ENCODE data around the gene CD1E. TPM values are rescaled to one million over a fixed set of nuclear protein-coding genes. Genes with fewer than 3 reads are reported as not detected.

Gene CD1E
- polyA plus RNA-seq, 1 of the 3 experiments (the other 2 are of a cell fraction): not detected

DNA sequence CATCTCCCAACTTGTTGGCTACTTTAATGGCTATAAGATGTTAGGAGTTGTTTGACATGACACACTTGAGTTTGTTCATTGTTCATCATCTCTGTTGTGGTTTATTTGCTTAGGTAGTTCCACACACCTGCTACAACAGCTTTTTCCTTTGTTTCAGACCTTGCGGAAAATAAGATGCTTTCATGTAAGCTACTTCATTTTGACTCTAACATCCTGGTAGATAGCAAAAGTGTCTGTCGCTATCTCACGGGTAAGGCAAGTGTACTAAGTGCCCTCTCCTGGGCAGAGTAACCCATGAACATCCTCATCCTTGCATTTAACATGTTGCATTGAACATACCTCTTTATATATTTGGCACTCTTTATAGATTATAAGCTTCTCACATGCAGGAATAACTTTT, 47.2 kb downstream of the CD1E start:
- TF ChIP-seq YY1 (IDR thresholded peaks at IDR 0.05; ENCODE audit: low read depth) (no peak), MXI1 (IDR thresholded peaks at IDR 0.05; ENCODE audit: low read depth, low read length) (no peak), EZH2phosphoT487 (IDR thresholded peaks at IDR 0.05; ENCODE audit: borderline replicate concordance, low read depth) (no peak), JUND (IDR thresholded peaks at IDR 0.05) (no peak), NFIC (IDR thresholded peaks at IDR 0.05; ENCODE audit: borderline replicate concordance) (no peak), CHD2 (IDR thresholded peaks at IDR 0.05; ENCODE audit: low read length, partially characterized antibody) (no peak), SMC3 (IDR thresholded peaks at IDR 0.05; ENCODE audit: low read depth, low read length) (no peak)
- TF ChIP-seq, protein P1, sequence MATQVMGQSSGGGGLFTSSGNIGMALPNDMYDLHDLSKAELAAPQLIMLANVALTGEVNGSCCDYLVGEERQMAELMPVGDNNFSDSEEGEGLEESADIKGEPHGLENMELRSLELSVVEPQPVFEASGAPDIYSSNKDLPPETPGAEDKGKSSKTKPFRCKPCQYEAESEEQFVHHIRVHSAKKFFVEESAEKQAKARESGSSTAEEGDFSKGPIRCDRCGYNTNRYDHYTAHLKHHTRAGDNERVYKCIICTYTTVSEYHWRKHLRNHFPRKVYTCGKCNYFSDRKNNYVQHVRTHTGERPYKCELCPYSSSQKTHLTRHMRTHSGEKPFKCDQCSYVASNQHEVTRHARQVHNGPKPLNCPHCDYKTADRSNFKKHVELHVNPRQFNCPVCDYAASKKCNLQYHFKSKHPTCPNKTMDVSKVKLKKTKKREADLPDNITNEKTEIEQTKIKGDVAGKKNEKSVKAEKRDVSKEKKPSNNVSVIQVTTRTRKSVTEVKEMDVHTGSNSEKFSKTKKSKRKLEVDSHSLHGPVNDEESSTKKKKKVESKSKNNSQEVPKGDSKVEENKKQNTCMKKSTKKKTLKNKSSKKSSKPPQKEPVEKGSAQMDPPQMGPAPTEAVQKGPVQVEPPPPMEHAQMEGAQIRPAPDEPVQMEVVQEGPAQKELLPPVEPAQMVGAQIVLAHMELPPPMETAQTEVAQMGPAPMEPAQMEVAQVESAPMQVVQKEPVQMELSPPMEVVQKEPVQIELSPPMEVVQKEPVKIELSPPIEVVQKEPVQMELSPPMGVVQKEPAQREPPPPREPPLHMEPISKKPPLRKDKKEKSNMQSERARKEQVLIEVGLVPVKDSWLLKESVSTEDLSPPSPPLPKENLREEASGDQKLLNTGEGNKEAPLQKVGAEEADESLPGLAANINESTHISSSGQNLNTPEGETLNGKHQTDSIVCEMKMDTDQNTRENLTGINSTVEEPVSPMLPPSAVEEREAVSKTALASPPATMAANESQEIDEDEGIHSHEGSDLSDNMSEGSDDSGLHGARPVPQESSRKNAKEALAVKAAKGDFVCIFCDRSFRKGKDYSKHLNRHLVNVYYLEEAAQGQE (IDR thresholded peaks at IDR 0.05; ENCODE audit: low read depth, low read length): no peak
- TF ChIP-seq, protein P2, sequence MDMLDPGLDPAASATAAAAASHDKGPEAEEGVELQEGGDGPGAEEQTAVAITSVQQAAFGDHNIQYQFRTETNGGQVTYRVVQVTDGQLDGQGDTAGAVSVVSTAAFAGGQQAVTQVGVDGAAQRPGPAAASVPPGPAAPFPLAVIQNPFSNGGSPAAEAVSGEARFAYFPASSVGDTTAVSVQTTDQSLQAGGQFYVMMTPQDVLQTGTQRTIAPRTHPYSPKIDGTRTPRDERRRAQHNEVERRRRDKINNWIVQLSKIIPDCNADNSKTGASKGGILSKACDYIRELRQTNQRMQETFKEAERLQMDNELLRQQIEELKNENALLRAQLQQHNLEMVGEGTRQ (IDR thresholded peaks at IDR 0.05; ENCODE audit: borderline replicate concordance, low read depth, low read length): no peak
- Histone ChIP-seq H2AFZ (ENCODE audit: low read depth) (0 out of 2 replicates have a peak overlapping the region, but pooled peaks have one; percentile 22), H3K27ac (ENCODE audit: low read depth in 2 of 2, low read length in 1 of 2) (no peak overlapping the region), H3K79me2 (ENCODE audit: insufficient read depth) (no peaks in the 10 kb centered on the region), H3F3A (replicated peaks; ENCODE audit: insufficient read depth) (no peaks in the 10 kb centered on the region), H3K4me3 (ENCODE audit: low read depth in 2 of 2, low read length in 1 of 2) (no peak overlapping the region), H4K20me1 (ENCODE audit: insufficient read depth) (no peaks in the 10 kb centered on the region), H3K27me3 (ENCODE audit: insufficient read depth) (no peaks in the 10 kb centered on the region), H3K4me1 (ENCODE audit: control insufficient read depth in 1 of 2, insufficient read depth in 2 of 2, low read depth in 1 of 2, low read length in 1 of 2) (no peaks in the 10 kb centered on the region), H3K4me2 (no peak overlapping the region), H3K9ac (no peak overlapping the region), H3K9me3 (no peaks in the 10 kb centered on the region), H3K9me2 (no peaks in the 10 kb centered on the region), H3K36me3 (replicated peaks in 1 of 2; ENCODE audit: control insufficient read depth in 1 of 2, insufficient read depth in 2 of 2, low read length in 1 of 2) (no peaks in the 10 kb centered on the region)
- 4% methylated on average over 3 of the region's 3 CpGs for whole genome bisulfite sequencing (ENCODE audit: low lambda C conversion rate)
- POLR2A ChIA-PET: no interaction called here
- no peak for DNase-seq
- CTCF ChIA-PET: no interaction called here

DNA sequence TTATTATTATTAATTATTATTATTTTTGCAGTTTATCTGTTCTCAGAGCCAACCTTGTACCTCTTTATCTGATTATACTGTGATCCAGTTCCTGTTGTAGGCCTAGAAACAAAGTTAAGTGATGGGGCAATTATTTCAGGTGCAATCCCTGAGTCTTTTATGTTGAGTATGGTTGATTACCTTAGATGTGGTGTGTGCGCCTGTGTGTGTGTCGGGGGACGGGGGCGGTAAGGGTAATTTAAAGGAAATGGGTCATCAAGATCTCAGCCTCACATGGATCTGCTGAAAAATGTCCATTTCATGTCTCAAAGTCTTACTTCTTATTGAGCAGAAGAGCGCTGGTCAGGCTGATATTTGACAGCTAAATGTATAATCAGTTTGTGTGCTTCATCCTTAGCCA, 53.4 kb downstream of the CD1E start:
- 7% methylated on average over 5 of the region's 5 CpGs for WGBS (ENCODE audit: low lambda C conversion rate)
- no peak overlapping the region for H3K4me3 ChIP-seq (ENCODE audit: low read depth in 2 of 2, low read length in 1 of 2)
- H3K27ac ChIP-seq (ENCODE audit: low read depth in 2 of 2, low read length in 1 of 2): no peak overlapping the region
- H3K9me3 ChIP-seq: no peaks in the 10 kb centered on the region
- ChIA-PET POLR2A (no interaction called here), CTCF (no interaction called here)
- H3K79me2 ChIP-seq (ENCODE audit: insufficient read depth): no peaks in the 10 kb centered on the region
- no peak overlapping the region for H2AFZ ChIP-seq (ENCODE audit: low read depth)
- TF ChIP-seq MEF2A (IDR thresholded peaks at IDR 0.05; ENCODE audit: borderline replicate concordance, low read depth) (no peak), RFX5 (IDR thresholded peaks at IDR 0.05; ENCODE audit: low read length) (no peak), ELF1 (IDR thresholded peaks at IDR 0.05) (no peak), POLR2AphosphoS5 (IDR thresholded peaks at IDR 0.05; ENCODE audit: low read depth, low read length) (no peak), FOSL2 (IDR thresholded peaks at IDR 0.05; ENCODE audit: borderline replicate concordance, low read depth) (no peak), EZH2phosphoT487 (IDR thresholded peaks at IDR 0.05; ENCODE audit: borderline replicate concordance, low read depth) (no peak), TAF1 (IDR thresholded peaks at IDR 0.05; ENCODE audit: borderline replicate concordance, low read depth, low read length) (no peak), FOXJ3 (CRISPR knock-in tag; IDR thresholded peaks at IDR 0.05) (no peak)
- TF ChIP-seq, protein P1 (IDR thresholded peaks at IDR 0.05; ENCODE audit: low read depth, low read length): no peak
- TF ChIP-seq, protein P3, sequence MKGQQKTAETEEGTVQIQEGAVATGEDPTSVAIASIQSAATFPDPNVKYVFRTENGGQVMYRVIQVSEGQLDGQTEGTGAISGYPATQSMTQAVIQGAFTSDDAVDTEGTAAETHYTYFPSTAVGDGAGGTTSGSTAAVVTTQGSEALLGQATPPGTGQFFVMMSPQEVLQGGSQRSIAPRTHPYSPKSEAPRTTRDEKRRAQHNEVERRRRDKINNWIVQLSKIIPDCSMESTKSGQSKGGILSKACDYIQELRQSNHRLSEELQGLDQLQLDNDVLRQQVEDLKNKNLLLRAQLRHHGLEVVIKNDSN (IDR thresholded peaks at IDR 0.05; ENCODE audit: borderline replicate concordance, low read depth): no peak
- TF ChIP-seq, protein P4, sequence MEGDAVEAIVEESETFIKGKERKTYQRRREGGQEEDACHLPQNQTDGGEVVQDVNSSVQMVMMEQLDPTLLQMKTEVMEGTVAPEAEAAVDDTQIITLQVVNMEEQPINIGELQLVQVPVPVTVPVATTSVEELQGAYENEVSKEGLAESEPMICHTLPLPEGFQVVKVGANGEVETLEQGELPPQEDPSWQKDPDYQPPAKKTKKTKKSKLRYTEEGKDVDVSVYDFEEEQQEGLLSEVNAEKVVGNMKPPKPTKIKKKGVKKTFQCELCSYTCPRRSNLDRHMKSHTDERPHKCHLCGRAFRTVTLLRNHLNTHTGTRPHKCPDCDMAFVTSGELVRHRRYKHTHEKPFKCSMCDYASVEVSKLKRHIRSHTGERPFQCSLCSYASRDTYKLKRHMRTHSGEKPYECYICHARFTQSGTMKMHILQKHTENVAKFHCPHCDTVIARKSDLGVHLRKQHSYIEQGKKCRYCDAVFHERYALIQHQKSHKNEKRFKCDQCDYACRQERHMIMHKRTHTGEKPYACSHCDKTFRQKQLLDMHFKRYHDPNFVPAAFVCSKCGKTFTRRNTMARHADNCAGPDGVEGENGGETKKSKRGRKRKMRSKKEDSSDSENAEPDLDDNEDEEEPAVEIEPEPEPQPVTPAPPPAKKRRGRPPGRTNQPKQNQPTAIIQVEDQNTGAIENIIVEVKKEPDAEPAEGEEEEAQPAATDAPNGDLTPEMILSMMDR (IDR thresholded peaks at IDR 0.05): no peak
- H4K20me1 ChIP-seq (ENCODE audit: insufficient read depth): no peaks in the 10 kb centered on the region
- no peaks in the 10 kb centered on the region for H3K9me2 ChIP-seq
- H3K36me3 ChIP-seq (replicated peaks in 1 of 2; ENCODE audit: control insufficient read depth in 1 of 2, insufficient read depth in 2 of 2, low read length in 1 of 2): no peaks in the 10 kb centered on the region
- H3K27me3 ChIP-seq (ENCODE audit: insufficient read depth): no peaks in the 10 kb centered on the region
- no peak overlapping the region for H3K9ac ChIP-seq
- H3F3A ChIP-seq (replicated peaks; ENCODE audit: insufficient read depth): no peaks in the 10 kb centered on the region
- H3K4me2 ChIP-seq: no peak overlapping the region
- DNase-seq: no peak
- H3K4me1 ChIP-seq (ENCODE audit: control insufficient read depth in 1 of 2, insufficient read depth in 2 of 2, low read depth in 1 of 2, low read length in 1 of 2): no peaks in the 10 kb centered on the region
